ENCODE data around the gene DIO1.

The DIO1 gene

GRCh38 chr1:53894644-53895043, 657 bp downstream of the DIO1 start:
- DNase-seq (ENCODE audit: low spot score), result no peak

GRCh38 chr1:53895421-53895820, 1.4 kb downstream of the DIO1 start:
- DNase-seq (ENCODE audit: low spot score), result no peak

GRCh38 chr1:53896635-53897229, 2.7 kb downstream of the DIO1 start:
- no peak for DNase-seq (ENCODE audit: low spot score)

- DNase-seq (ENCODE audit: low spot score), result no peak
Observed at GRCh38 chr1:53899206-53899628, 5.2 kb downstream of the DIO1 start.

- DNase-seq (ENCODE audit: low spot score), result no peak
Observed at GRCh38 chr1:53899708-53900107, 5.7 kb downstream of the DIO1 start.

GRCh38 chr1:53902235-53903138, 8.5 kb downstream of the DIO1 start:
- no peak for DNase-seq (ENCODE audit: low spot score)

GRCh38 chr1:53905509-53905908, 11.5 kb downstream of the DIO1 start:
- DNase-seq (ENCODE audit: low spot score), result no peak

GRCh38 chr1:53906121-53906520, 12.1 kb downstream of the DIO1 start:
- DNase-seq (ENCODE audit: low spot score), result no peak

- DNase-seq (ENCODE audit: low spot score), result no peak
Observed at GRCh38 chr1:53909946-53910345, 16.0 kb downstream of the DIO1 start.

- no peak for DNase-seq (ENCODE audit: low spot score)
Observed at GRCh38 chr1:53911442-53911841, 17.5 kb downstream of the DIO1 start.

GRCh38 chr1:53913352-53914033, 19.5 kb downstream of the DIO1 start:
- no peak for DNase-seq (ENCODE audit: low spot score)

GRCh38 chr1:53918343-53918742, 24.4 kb downstream of the DIO1 start:
- no peak for DNase-seq (ENCODE audit: low spot score)

- DNase-seq (ENCODE audit: low spot score), result no peak
Observed at GRCh38 chr1:53919675-53920066, 25.7 kb downstream of the DIO1 start.

GRCh38 chr1:53927376-53927881, 33.4 kb downstream of the DIO1 start:
- no peak for DNase-seq (ENCODE audit: low spot score)

GRCh38 chr1:53929246-53929960, 35.4 kb downstream of the DIO1 start:
- no peak for DNase-seq (ENCODE audit: low spot score)

- DNase-seq (ENCODE audit: low spot score), result no peak
Observed at GRCh38 chr1:53930932-53931331, 36.9 kb downstream of the DIO1 start.

- DNase-seq (ENCODE audit: low spot score), result no peak
Observed at GRCh38 chr1:53931523-53931922, 37.5 kb downstream of the DIO1 start.

GRCh38 chr1:53934170-53934765, 40.3 kb downstream of the DIO1 start:
- no peak for DNase-seq (ENCODE audit: low spot score)

- no peak for DNase-seq (ENCODE audit: low spot score)
Observed at GRCh38 chr1:53936430-53936829, 42.4 kb downstream of the DIO1 start.

- DNase-seq (ENCODE audit: low spot score), result no peak
Observed at GRCh38 chr1:53938136-53938830, 44.3 kb downstream of the DIO1 start.
